PC-3 (cell line): ENCODE data around the gene CLIP1. TPM values are rescaled to one million over a fixed set of nuclear protein-coding genes. Genes with fewer than 3 reads are reported as not detected.

Source experiments
- ATAC-seq: fragments of 200-7000 bp; cut with Tn5 transposase; 2 replicates; pipeline ENCODE4 v1.9.1; 2020; ENCODE audit warnings: mild to moderate bottlenecking, moderate library complexity
- BruUV-seq: library from RNA; stranded (reverse); fragments of 400-500 nt; replicated peaks from 2 replicates; lab custom pipeline; 2021; lab: Mats Ljungman, UMichigan
- CTCF ChIA-PET: fragments of 300-600 bp; sonication (Branson Sonifier 250); formaldehyde crosslinking; loops from one replicate; lab custom pipeline; 2022; ENCODE audit warnings: antibody characterized with exemption; lab: Charles Lee
- POLR2A ChIA-PET: fragments of 300-600 bp; sonication (Branson Sonifier 250); formaldehyde crosslinking; loops from one replicate; lab custom pipeline; 2022; ENCODE audit warnings: antibody characterized with exemption; ENCODE audit not compliant: unreplicated experiment; lab: Charles Lee
- DNase-seq: peaks from one replicate; pipeline ENCODE4 v3.0.0-alpha.2; 2015
- H2AFZ ChIP-seq: fragments of 300-600 bp; sonication (generic); 2 replicates; pipeline ENCODE4 v1.6.0; 2016; ENCODE audit warnings: antibody characterized with exemption, low read length
- H3F3A ChIP-seq: fragments of 300-600 bp; sonication (generic); one replicate; pipeline ENCODE4 v1.6.0; 2017; ENCODE audit warnings: antibody characterized with exemption, low read length, control low read depth, mild to moderate bottlenecking; ENCODE audit not compliant: unreplicated experiment
- H3K27ac ChIP-seq: fragments of 300-600 bp; sonication (generic); 2 replicates; pipeline ENCODE4 v1.5.1; 2016; ENCODE audit warnings: mild to moderate bottlenecking, low read length
- H3K27me3 ChIP-seq: fragments of 300-600 bp; sonication (generic); 2 replicates; pipeline ENCODE4 v1.6.1; 2016; ENCODE audit warnings: low read length, mixed read lengths
- H3K36me3 ChIP-seq: fragments of 300-600 bp; sonication (generic); 2 replicates; pipeline ENCODE4 v1.6.1; 2016; ENCODE audit warnings: low read depth, mixed run types, low read length, mixed read lengths
- H3K4me1 ChIP-seq: fragments of 300-600 bp; sonication (generic); 2 replicates; pipeline ENCODE4 v1.5.1; 2016; ENCODE audit warnings: low read length; ENCODE audit not compliant: insufficient read depth
- H3K4me2 ChIP-seq: fragments of 300-600 bp; sonication (generic); 2 replicates; pipeline ENCODE4 v1.6.0; 2016; ENCODE audit warnings: low read length
- H3K4me3 ChIP-seq: fragments of 300-600 bp; sonication (generic); 2 replicates; pipeline ENCODE4 v1.5.1; 2016; ENCODE audit warnings: mild to moderate bottlenecking, low read length, mixed read lengths
- H3K79me2 ChIP-seq: fragments of 300-600 bp; sonication (generic); 2 replicates; pipeline ENCODE4 v1.6.1; 2017; ENCODE audit warnings: low read length, mixed read lengths
- H3K9ac ChIP-seq: fragments of 300-600 bp; sonication (generic); 2 replicates; pipeline ENCODE4 v1.6.0; 2016; ENCODE audit warnings: mild to moderate bottlenecking, low read length
- H3K9me2 ChIP-seq: fragments of 300-600 bp; sonication (generic); replicated peaks from 2 replicates; pipeline ENCODE4 v1.6.1; 2016; ENCODE audit warnings: mixed run types, low read length, mixed read lengths
- H3K9me3 ChIP-seq: fragments of 300-600 bp; sonication (generic); 2 replicates; pipeline ENCODE4 v1.6.1; 2016; ENCODE audit warnings: low read length, mixed read lengths
- H4K20me1 ChIP-seq: fragments of 300-600 bp; sonication (generic); 2 replicates; pipeline ENCODE4 v1.6.1; 2016; ENCODE audit warnings: low read length, mixed read lengths
- EZH2 ChIP-seq: fragments of 300-600 bp; sonication (generic); IDR thresholded peaks from one replicate; pipeline ENCODE4 v1.6.1; 2017; ENCODE audit warnings: antibody characterized with exemption, mild to moderate bottlenecking, low read length; ENCODE audit not compliant: unreplicated experiment
- EZH2phosphoT487 ChIP-seq: fragments of 300-600 bp; sonication (generic); IDR thresholded peaks from 2 replicates; pipeline ENCODE4 v1.6.1; 2018; ENCODE audit warnings: mild to moderate bottlenecking, antibody characterized with exemption, low read length, borderline replicate concordance
- intact Hi-C: fragments of 100-400 bp; cut with micrococcal nuclease; formaldehyde crosslinking; loops from 2 replicates; pipeline ENCODE4 v1.9.0; 2023
- total RNA-seq: library from RNA; depleted of rRNA; stranded (reverse); fragments of >200 nt; gene quantifications from 2 replicates; pipeline ENCODE4 v1.2.3, GENCODE V29; 2014
- TF ChIP-seq, protein P1 (sequence below): fragments of 300-600 bp; sonication (generic); conservative IDR thresholded peaks from 2 replicates; pipeline ENCODE4 v1.5.1; 2017; ENCODE audit warnings: antibody characterized with exemption, low read depth, mild to moderate bottlenecking, low read length

The CLIP1 gene
- total RNA-seq, 1 experiment from 2014 or later, result 46.4 TPM

DNA sequence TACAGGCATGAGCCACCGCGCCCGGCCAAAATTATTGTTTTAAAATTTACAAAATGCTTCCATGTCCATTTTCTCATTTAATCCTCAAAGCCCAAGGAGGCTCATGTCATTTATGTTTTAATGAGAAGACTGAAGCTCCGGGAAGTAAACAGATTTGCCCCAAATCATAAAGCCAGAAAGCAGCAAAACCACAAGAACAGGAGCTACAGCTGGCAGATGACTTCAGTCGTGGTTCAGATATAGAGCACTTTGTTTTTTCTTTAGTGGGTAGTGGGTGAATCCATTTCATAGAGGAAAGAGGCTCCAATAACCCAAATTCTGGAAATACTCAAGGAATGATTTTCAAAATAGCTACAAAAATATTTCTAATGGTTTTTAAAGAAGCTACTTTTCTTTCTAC lies 110.8 kb downstream of the CLIP1 start:
- Histone ChIP-seq H3K4me1 (no peaks in the 10 kb centered on the region), H3K9me3 (no peaks in the 10 kb centered on the region), H3K4me2 (no peak overlapping the region), H3F3A (no peaks in the 10 kb centered on the region), H4K20me1 (no peaks in the 10 kb centered on the region), H3K79me2 (no peaks in the 10 kb centered on the region), H2AFZ (no peak overlapping the region), H3K4me3 (no peak overlapping the region), H3K27me3 (no peaks in the 10 kb centered on the region), H3K36me3 (peaks cover 52% of the 10 kb centered on the region), H3K9ac (no peak overlapping the region), H3K27ac (no peak overlapping the region), H3K9me2 (no peaks in the 10 kb centered on the region)
- no peak for TF ChIP-seq EZH2phosphoT487
- TF ChIP-seq EZH2, result no peak
- intact Hi-C loops, result no loop called here
- ChIA-PET POLR2A (no interaction called here), CTCF (no interaction called here)
- ATAC-seq (no peak), DNase-seq (no peak)
- no TSS peak for BruUV-seq

DNA sequence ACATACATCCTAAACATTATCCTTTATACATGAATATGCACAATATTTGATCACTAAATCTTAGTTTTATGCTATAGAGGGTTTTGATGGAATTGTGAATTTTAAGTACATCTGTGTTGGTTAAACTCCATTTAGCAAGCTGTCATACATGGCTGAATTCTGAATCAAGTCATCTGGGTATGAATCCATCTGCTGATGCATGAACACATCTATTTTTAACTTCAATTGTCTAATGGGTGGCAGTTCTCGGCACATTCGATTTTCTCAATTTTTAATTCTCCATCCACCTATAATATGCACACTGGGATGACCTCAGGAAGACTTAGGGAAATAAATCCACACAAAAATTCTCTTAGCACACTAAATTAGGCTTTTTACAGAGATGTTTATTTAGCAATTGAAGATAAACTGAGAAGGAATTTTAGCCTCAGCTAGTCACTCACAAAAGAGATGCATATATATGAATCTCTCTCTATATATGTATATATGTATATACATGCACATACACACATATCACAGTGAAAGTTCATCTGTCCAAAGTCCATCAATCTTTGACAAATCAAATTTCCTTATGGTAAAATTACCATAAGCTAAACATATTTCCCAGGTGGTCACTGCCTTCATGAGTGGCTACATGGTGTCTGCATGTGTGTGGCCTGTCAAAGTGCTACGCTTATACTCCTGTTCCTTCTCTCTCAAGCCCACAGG lies 111.7 kb downstream of the CLIP1 start:
- CTCF ChIA-PET, result no interaction called here
- ATAC-seq (no peak), DNase-seq (no peak)
- POLR2A ChIA-PET, result no interaction called here
- no peaks in the 10 kb centered on the region for H3K9me2 ChIP-seq
- no TSS peak for BruUV-seq
- no peaks in the 10 kb centered on the region for H3K79me2 ChIP-seq
- TF ChIP-seq, protein P1, sequence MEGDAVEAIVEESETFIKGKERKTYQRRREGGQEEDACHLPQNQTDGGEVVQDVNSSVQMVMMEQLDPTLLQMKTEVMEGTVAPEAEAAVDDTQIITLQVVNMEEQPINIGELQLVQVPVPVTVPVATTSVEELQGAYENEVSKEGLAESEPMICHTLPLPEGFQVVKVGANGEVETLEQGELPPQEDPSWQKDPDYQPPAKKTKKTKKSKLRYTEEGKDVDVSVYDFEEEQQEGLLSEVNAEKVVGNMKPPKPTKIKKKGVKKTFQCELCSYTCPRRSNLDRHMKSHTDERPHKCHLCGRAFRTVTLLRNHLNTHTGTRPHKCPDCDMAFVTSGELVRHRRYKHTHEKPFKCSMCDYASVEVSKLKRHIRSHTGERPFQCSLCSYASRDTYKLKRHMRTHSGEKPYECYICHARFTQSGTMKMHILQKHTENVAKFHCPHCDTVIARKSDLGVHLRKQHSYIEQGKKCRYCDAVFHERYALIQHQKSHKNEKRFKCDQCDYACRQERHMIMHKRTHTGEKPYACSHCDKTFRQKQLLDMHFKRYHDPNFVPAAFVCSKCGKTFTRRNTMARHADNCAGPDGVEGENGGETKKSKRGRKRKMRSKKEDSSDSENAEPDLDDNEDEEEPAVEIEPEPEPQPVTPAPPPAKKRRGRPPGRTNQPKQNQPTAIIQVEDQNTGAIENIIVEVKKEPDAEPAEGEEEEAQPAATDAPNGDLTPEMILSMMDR, result no peak
- H3K27me3 ChIP-seq, result no peaks in the 10 kb centered on the region
- H3K36me3 ChIP-seq, result peaks cover 51% of the 10 kb centered on the region
- H3K9me3 ChIP-seq, result no peaks in the 10 kb centered on the region
- no peak overlapping the region for H3K4me2 ChIP-seq
- no peaks in the 10 kb centered on the region for H3F3A ChIP-seq
- H3K27ac ChIP-seq, result no peak overlapping the region
- intact Hi-C loops, result no loop called here
- no peaks in the 10 kb centered on the region for H4K20me1 ChIP-seq
- H2AFZ ChIP-seq, result no peak overlapping the region
- no peak overlapping the region for H3K9ac ChIP-seq
- H3K4me3 ChIP-seq, result no peak overlapping the region
- peaks cover 4% of the 10 kb centered on the region for H3K4me1 ChIP-seq

DNA sequence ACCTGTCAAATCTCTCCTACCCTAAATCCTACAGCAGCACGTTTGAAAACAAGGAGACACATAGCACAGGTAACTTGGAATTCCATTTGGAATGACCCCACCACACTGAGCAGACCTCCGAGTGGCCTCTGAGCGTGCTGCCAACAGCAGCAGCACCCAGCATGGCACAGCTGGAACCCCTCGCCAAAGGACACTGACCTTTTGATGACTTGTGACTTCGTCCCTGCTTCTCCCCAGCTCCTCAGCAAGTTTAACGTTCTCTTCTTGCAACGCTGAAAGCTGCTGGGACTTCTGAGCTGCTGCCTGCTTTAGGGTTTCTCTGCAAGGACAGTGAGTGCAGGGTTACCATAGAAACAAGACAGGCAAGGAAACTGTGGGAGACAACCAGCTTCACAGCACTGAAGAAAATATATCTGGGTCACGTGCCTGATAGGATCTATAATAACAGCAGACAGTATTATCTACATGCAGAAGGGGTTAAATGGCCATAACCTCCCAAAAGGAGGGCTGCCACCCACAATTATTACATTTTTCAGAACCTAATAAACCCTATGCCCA lies 112.8 kb downstream of the CLIP1 start:
- intact Hi-C loops, result loop anchor here (10.0 kb wide), 1 partner anchor 45 kb away; no protein-coding TSS in a partner anchor
- H3K4me2 ChIP-seq, result no peak overlapping the region

More for the DNA sequence above, 112.8 kb downstream of the CLIP1 start:
- Histone ChIP-seq H3K36me3 (peaks cover 46% of the 10 kb centered on the region), H3K9me3 (no peaks in the 10 kb centered on the region), H3F3A (no peaks in the 10 kb centered on the region), H3K4me1 (peaks cover 15% of the 10 kb centered on the region), H3K9ac (no peak overlapping the region), H3K79me2 (no peaks in the 10 kb centered on the region), H4K20me1 (no peaks in the 10 kb centered on the region), H3K27ac (no peak overlapping the region), H2AFZ (no peak overlapping the region), H3K4me3 (no peak overlapping the region), H3K9me2 (no peaks in the 10 kb centered on the region), H3K27me3 (no peaks in the 10 kb centered on the region)
- ChIA-PET POLR2A (no interaction called here), CTCF (no interaction called here)
- no TSS peak for BruUV-seq
- ATAC-seq, result no peak
- TF ChIP-seq EZH2phosphoT487, result no peak
- no peak for TF ChIP-seq EZH2
- TF ChIP-seq, protein P1, result no peak
- no peak for DNase-seq
